Neural cell (in vitro differentiated cells): Measurements from ENCODE around the gene HAUS3. TPM values are rescaled to one million over a fixed set of nuclear protein-coding genes. Genes with fewer than 3 reads are reported as not detected.

Experiments used
- H2AFZ ChIP-seq: fragments of 200-600, 300-800 bp; sonication (generic), shearing (Covaris generic); 2 replicates; pipeline ENCODE4 v1.6.0; 2014; ENCODE audit warnings: low read depth, mild to moderate bottlenecking, antibody characterized with exemption, low read length, moderate library complexity
- H3F3A ChIP-seq: fragments of 200-600 bp; shearing (Covaris generic); 2 replicates; pipeline ENCODE4 v1.6.1; 2016; ENCODE audit warnings: mild to moderate bottlenecking, moderate library complexity, mixed read lengths, antibody characterized with exemption, low read length; ENCODE audit not compliant: insufficient read depth, poor library complexity, severe bottlenecking
- H3K27ac ChIP-seq: fragments of 200-600, 300-800 bp; sonication (generic), shearing (Covaris generic); 2 replicates; pipeline ENCODE4 v1.5.1; 2014; ENCODE audit warnings: mild to moderate bottlenecking, low read length, moderate library complexity
- H3K27me3 ChIP-seq: fragments of 300-800, 200-600 bp; sonication (generic), shearing (Covaris generic); 2 replicates; pipeline ENCODE4 v1.6.0; 2014; ENCODE audit warnings: mild to moderate bottlenecking, low read depth, low read length, moderate library complexity; ENCODE audit not compliant: insufficient read depth
- H3K36me3 ChIP-seq: fragments of 300-800, 200-600 bp; sonication (generic), shearing (Covaris generic); 2 replicates; pipeline ENCODE4 v1.5.1; 2014; ENCODE audit warnings: mild to moderate bottlenecking, antibody characterized with exemption, low read length, moderate library complexity; ENCODE audit not compliant: insufficient read depth
- H3K4me2 ChIP-seq: fragments of 300-800, 200-600 bp; sonication (generic), shearing (Covaris generic); 2 replicates; pipeline ENCODE4 v1.6.0; 2014; ENCODE audit warnings: mild to moderate bottlenecking, low read length
- H3K4me3 ChIP-seq: fragments of 300-800, 200-600 bp; sonication (generic), shearing (Covaris generic); 2 replicates; pipeline ENCODE4 v1.5.1; 2014; ENCODE audit warnings: mild to moderate bottlenecking, low read length, moderate library complexity
- H3K79me2 ChIP-seq: fragments of 200-600 bp; shearing (Covaris generic); replicated peaks from 2 replicates; pipeline ENCODE4 v1.6.0; 2014; ENCODE audit warnings: mild to moderate bottlenecking, low read length, moderate library complexity; ENCODE audit not compliant: insufficient read depth
- H3K9ac ChIP-seq: fragments of 300-800, 200-600 bp; sonication (generic), shearing (Covaris generic); 2 replicates; pipeline ENCODE4 v1.6.1; 2016; ENCODE audit warnings: mild to moderate bottlenecking, low read length, mixed read lengths
- H3K9me2 ChIP-seq: fragments of 200-600 bp; shearing (Covaris generic); 2 replicates; pipeline ENCODE4 v1.6.1; 2016; ENCODE audit warnings: mild to moderate bottlenecking, low read length, mixed read lengths; ENCODE audit not compliant: insufficient read depth
- H3K9me3 ChIP-seq: fragments of 200-600, 300-800 bp; sonication (generic), shearing (Covaris generic); 2 replicates; pipeline ENCODE4 v1.6.1; 2016; ENCODE audit warnings: mild to moderate bottlenecking, mixed run types, low read length, moderate library complexity, mixed read lengths
- H4K20me1 ChIP-seq: fragments of 200-600 bp; shearing (Covaris generic); 2 replicates; pipeline ENCODE4 v1.6.1; 2016; ENCODE audit warnings: mild to moderate bottlenecking, mixed run types; ENCODE audit not compliant: insufficient read depth
- CTCF ChIP-seq: fragments of 450-650 bp; IDR thresholded peaks from 2 replicates; pipeline ENCODE4 v1.5.1; 2014; ENCODE audit warnings: antibody characterized with exemption, mild to moderate bottlenecking, moderate library complexity; ENCODE audit not compliant: poor library complexity, severe bottlenecking
- EP300 ChIP-seq: fragments of 450-650 bp; conservative IDR thresholded peaks from 2 replicates; pipeline ENCODE4 v1.6.1; 2014; ENCODE audit warnings: antibody characterized with exemption, mild to moderate bottlenecking, moderate library complexity; ENCODE audit not compliant: poor library complexity, severe bottlenecking
- EZH2 ChIP-seq: fragments of 200-600, 300-800 bp; shearing (Covaris generic), sonication (generic); IDR thresholded peaks from 2 replicates; pipeline ENCODE4 v1.6.1; 2014; ENCODE audit warnings: antibody characterized with exemption, low read length, borderline replicate concordance, mild to moderate bottlenecking; ENCODE audit not compliant: insufficient read depth, poor library complexity, severe bottlenecking
- POLR2AphosphoS5 ChIP-seq: IDR thresholded peaks from 2 replicates; pipeline ENCODE4 v1.6.1; 2012
- SMC3 ChIP-seq: fragments of 450-650 bp; conservative IDR thresholded peaks from 2 replicates; pipeline ENCODE4 v1.6.1; 2014; ENCODE audit warnings: antibody characterized with exemption, mild to moderate bottlenecking, moderate library complexity; ENCODE audit not compliant: poor library complexity
- TAF1 ChIP-seq: IDR thresholded peaks from 2 replicates; pipeline ENCODE4 v1.6.1; 2012; ENCODE audit warnings: low read depth
- polyA plus RNA-seq: library from polyadenylated mRNA; depleted of rRNA; stranded (reverse); fragments of >200 nt; gene quantifications from 2 replicates; pipeline ENCODE4 v1.2.3, GENCODE V29; 2014
- TF ChIP-seq, protein P1 (sequence below): IDR thresholded peaks from 2 replicates; pipeline ENCODE4 v1.6.1; 2012; ENCODE audit warnings: borderline replicate concordance

HAUS3 gene
- polyA plus RNA-seq, 1 donor from 2014 or later, result 34.2 TPM

- peaks cover 14% of the 10 kb centered on the region for H4K20me1 ChIP-seq
- no peaks in the 10 kb centered on the region for H3K36me3 ChIP-seq
- no peaks in the 10 kb centered on the region for H3K9me2 ChIP-seq
- no peak overlapping the region for H3K4me3 ChIP-seq
- no peaks in the 10 kb centered on the region for H3F3A ChIP-seq
- no peaks in the 10 kb centered on the region for H3K27me3 ChIP-seq
- H3K27ac ChIP-seq, result no peak overlapping the region
- no peak overlapping the region for H3K4me2 ChIP-seq
- H3K9ac ChIP-seq, result no peak overlapping the region
- peaks cover 21% of the 10 kb centered on the region for H3K79me2 ChIP-seq
- TF ChIP-seq POLR2AphosphoS5 (no peak), CTCF (no peak), EZH2 (no peak), TAF1 (no peak)
- TF ChIP-seq, protein P1, sequence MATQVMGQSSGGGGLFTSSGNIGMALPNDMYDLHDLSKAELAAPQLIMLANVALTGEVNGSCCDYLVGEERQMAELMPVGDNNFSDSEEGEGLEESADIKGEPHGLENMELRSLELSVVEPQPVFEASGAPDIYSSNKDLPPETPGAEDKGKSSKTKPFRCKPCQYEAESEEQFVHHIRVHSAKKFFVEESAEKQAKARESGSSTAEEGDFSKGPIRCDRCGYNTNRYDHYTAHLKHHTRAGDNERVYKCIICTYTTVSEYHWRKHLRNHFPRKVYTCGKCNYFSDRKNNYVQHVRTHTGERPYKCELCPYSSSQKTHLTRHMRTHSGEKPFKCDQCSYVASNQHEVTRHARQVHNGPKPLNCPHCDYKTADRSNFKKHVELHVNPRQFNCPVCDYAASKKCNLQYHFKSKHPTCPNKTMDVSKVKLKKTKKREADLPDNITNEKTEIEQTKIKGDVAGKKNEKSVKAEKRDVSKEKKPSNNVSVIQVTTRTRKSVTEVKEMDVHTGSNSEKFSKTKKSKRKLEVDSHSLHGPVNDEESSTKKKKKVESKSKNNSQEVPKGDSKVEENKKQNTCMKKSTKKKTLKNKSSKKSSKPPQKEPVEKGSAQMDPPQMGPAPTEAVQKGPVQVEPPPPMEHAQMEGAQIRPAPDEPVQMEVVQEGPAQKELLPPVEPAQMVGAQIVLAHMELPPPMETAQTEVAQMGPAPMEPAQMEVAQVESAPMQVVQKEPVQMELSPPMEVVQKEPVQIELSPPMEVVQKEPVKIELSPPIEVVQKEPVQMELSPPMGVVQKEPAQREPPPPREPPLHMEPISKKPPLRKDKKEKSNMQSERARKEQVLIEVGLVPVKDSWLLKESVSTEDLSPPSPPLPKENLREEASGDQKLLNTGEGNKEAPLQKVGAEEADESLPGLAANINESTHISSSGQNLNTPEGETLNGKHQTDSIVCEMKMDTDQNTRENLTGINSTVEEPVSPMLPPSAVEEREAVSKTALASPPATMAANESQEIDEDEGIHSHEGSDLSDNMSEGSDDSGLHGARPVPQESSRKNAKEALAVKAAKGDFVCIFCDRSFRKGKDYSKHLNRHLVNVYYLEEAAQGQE, result no peak
- H2AFZ ChIP-seq, result no peak overlapping the region
- H3K9me3 ChIP-seq, result no peaks in the 10 kb centered on the region
Observed at GRCh38 chr4:2264481-2265041, 22.6 kb upstream of the HAUS3 start.

DNA sequence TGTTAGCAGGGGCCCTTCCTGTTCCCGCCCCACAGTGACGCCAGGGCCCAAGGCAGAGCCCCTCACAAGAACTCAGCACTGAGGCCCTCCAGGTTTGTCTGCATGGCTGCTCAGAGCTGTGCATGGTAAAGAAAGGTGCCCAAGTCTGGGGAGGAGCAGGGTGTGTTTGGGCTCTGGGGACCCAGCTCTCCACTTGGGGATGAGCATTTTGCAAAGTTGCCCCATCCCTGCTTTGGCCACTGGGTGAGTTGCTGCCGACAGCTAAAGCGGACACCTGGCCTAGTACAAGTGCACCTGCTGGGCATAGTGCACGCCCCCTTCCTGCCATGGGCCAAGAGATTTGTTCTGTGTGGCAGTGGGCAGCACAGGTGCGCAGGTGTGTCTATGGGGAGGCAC, 22.0 kb upstream of the HAUS3 start:
- Histone ChIP-seq H3K36me3 (no peaks in the 10 kb centered on the region), H3F3A (no peaks in the 10 kb centered on the region), H2AFZ (no peak overlapping the region), H3K27ac (no peak overlapping the region), H3K4me3 (no peak overlapping the region), H3K9me2 (no peaks in the 10 kb centered on the region), H3K9me3 (no peaks in the 10 kb centered on the region), H3K9ac (no peak overlapping the region), H4K20me1 (peaks cover 20% of the 10 kb centered on the region), H3K4me2 (no peak overlapping the region), H3K79me2 (peaks cover 27% of the 10 kb centered on the region), H3K27me3 (no peaks in the 10 kb centered on the region)
- TF ChIP-seq EP300 (no peak), POLR2AphosphoS5 (no peak), SMC3 (no peak), TAF1 (no peak), EZH2 (no peak)
- TF ChIP-seq, protein P1, result no peak
